GM10248 (cell line): ENCODE measurements around the gene HDAC4.

ENCODE experiments used
- CTCF ChIA-PET: fragments of 300-600 bp; sonication (Branson Sonifier 250); formaldehyde crosslinking; extraction: SDS; loops from one replicate; lab custom pipeline; 2021; ENCODE audit warnings: antibody characterized with exemption; lab: Yijun Ruan, JAX
- POLR2A ChIA-PET: fragments of 350-650 bp; sonication (Branson Sonifier 250); formaldehyde crosslinking; extraction: SDS; loops from one replicate; lab custom pipeline; 2020; ENCODE audit warnings: antibody characterized with exemption; lab: Yijun Ruan, JAX
- DNase-seq: peaks from one replicate; pipeline ENCODE4 v3.0.0; 2012; ENCODE audit errors: extremely low spot score
- TF ChIP-seq, protein P1 (sequence below): IDR thresholded peaks from 2 replicates; pipeline ENCODE4 v1.5.1; 2012; ENCODE audit warnings: mild to moderate bottlenecking, low read depth; ENCODE audit errors: extremely low read depth, missing control alignments, control extremely low read depth

Gene HDAC4

DNA sequence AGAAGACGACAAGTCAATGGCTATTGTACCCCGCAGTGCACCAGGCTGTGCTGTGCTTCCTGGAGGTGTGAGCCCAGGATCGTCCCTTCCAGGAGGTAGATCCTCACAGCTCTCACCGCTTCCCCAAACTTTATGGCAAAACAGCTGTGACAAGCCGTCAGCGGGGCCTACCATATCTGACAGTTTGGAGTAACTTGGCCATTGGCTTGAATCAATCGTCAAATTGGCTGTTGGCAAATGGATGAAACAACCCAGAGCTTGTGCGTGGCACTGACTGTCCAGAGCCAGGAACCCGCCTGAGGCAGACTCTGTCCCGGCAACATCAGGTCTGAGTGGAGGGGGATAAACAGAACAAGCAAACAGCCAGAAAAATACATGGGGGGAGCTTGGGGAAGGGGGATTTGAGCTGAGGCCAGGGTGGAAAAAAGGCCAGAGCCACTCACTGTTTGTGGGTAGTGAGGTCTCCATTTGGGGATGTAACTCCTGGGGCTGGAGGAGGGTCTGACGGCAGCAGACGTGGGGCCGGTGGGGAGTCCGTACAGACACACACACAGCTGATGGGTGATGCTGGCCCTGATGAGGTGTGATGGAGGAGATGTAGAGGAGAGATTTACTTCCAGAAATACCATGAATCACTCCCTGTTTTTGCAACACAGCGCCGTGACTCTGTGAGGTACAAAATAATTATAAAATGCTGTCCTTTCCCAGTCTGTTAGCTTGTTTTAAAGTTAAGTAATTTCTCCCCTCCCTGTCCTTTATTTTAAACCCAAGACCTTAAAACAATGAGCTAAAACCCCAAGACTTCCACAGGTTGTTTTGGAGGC is 378.2 kb downstream of the HDAC4 start:
- TF ChIP-seq, protein P1, sequence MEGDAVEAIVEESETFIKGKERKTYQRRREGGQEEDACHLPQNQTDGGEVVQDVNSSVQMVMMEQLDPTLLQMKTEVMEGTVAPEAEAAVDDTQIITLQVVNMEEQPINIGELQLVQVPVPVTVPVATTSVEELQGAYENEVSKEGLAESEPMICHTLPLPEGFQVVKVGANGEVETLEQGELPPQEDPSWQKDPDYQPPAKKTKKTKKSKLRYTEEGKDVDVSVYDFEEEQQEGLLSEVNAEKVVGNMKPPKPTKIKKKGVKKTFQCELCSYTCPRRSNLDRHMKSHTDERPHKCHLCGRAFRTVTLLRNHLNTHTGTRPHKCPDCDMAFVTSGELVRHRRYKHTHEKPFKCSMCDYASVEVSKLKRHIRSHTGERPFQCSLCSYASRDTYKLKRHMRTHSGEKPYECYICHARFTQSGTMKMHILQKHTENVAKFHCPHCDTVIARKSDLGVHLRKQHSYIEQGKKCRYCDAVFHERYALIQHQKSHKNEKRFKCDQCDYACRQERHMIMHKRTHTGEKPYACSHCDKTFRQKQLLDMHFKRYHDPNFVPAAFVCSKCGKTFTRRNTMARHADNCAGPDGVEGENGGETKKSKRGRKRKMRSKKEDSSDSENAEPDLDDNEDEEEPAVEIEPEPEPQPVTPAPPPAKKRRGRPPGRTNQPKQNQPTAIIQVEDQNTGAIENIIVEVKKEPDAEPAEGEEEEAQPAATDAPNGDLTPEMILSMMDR = no peak
- POLR2A ChIA-PET = no interaction called here
- DNase-seq = no peak
- CTCF ChIA-PET = interaction anchor here (1.2 to 1.3 kb wide), 2 partner anchors 9 to 970 kb away, joined by 3 to 4 read pairs; no protein-coding TSS in a partner anchor

DNA sequence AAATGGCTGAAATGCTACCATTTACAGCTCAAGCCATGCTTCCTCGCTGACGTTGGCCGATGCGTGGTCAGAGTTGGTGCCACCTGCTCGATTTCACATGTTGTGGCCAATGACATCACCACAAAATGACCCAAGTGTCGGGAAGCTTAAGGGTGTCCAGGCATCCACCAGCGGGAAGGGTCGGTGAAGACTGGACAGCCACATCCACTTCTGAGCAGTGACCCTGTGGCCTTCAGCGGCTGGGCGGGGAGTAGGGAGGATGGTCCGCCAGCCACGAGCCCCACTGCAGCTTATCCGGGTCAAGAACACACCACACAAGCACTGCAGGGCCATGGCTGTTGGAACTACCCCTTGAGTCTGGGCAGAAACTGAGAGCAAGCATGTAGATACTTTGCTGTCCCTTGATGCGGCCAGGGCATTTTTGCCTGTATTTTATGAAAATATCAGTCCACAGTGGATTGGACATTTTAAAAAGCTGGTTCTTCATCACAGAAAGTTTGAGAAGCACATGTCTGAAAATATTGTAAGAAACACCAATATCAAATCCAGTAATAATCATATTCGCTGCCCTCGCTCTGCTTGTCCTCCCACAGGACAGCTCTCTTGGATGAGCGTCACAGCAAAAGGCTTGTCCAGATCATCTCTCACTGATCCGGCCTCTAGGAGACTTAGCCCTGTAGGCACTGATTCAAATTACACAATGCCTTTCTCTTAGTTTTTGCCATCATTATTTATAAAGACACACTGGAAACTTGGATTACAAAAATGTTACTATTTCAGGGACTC is 379.0 kb downstream of the HDAC4 start:
- ChIA-PET POLR2A (no interaction called here), CTCF (no interaction called here)
- TF ChIP-seq, protein P1 = no peak
- no peak for DNase-seq

DNA sequence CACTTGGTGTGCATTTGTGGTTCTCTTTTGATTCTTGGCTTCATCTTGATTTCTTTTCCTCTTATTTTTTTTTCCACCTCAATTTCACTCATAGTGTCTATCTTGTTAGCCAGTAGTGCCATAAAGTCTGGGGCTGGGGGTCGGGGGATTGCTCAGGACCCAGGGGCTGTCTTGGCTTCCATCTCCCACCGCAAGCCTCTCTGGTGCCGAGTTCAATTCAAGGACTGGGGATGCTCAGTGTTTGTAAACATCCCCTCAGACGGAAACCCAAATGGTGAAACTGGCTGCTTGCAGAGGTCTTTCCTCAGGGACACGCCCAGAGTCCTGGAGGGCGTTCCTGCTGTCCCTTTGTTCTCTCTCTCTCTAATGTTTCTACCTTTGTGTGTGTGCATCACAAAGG is 379.6 kb downstream of the HDAC4 start:
- ChIA-PET CTCF (no interaction called here), POLR2A (interaction anchor here (0.6 kb wide), 1 partner anchor 156 kb away, joined by 3 read pairs; no protein-coding TSS in a partner anchor)
- TF ChIP-seq, protein P1 = no peak
- DNase-seq = no peak

DNA sequence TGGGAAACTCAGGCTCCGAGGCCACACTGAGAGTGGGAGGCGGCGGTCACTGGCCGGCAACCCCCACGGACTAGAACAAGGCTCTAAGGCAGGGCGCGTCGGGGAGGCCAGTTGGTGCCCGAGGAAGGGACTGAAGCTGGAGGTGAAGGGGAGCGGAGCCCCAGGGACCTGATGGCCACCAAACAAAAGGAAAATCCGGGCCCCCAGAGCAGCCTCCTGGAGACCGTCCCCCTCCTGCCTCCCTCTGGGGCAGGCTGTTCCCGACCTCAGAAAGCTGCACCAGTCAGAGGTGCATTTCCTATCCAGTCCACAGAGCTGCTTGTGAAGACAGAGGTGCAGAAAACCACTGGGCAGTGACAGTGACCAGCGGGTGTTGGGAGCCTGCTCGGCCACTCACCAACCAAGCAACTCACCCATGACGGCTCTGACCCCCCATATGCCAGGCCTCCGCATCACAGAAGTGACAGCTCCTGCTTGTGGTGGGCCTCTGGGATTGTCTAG is 380.2 kb downstream of the HDAC4 start:
- CTCF ChIA-PET = no interaction called here
- POLR2A ChIA-PET = interaction anchor here (0.5 to 0.6 kb wide), 2 partner anchors 40 to 155 kb away, joined by 3 read pairs; no protein-coding TSS in a partner anchor
- TF ChIP-seq, protein P1 = no peak
- no peak for DNase-seq

DNA sequence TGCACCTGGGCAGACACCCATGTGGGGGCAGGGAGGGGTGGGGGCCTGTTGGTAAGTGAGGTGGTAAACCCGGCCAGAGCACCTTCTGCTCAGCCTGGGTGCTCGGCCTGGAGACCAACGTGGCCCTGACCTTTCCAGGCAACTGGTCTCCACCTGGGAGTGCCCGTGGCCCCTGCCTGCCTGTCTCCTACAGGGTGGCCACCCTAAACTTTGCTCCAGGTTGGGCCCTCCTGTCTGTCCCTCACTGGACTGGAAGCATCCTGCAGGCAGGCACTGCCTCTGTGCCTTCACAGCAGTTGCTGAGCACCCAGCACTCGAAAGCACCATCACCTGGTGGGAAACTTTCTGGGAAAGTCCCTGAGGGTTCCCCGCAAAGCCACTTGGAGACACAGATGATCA is 381.6 kb downstream of the HDAC4 start:
- ChIA-PET POLR2A (no interaction called here), CTCF (no interaction called here)
- DNase-seq = no peak
- TF ChIP-seq, protein P1 = no peak
